GM13977 (cell line): Measurements from ENCODE around the gene NUDT15.

Experiments used
- DNase-seq: peaks from one replicate; pipeline ENCODE4 v3.0.0; 2012; ENCODE audit warnings: low spot score
- CTCF ChIP-seq: IDR thresholded peaks from 2 replicates; pipeline ENCODE4 v1.5.1; 2012; ENCODE audit warnings: mild to moderate bottlenecking, control low read depth; ENCODE audit not compliant: insufficient read depth; ENCODE audit errors: extremely low read depth, missing control alignments
- in situ Hi-C: fragments of 300-500 bp; cut with MboI; formaldehyde crosslinking; loops from one replicate; pipeline ENCODE4 v1.12.0; 2022; ENCODE audit warnings: low sequenced_read_pairs, low pct_unique_long_range_greater_than_20kb, mixed read lengths, inconsistent platforms; ENCODE audit not compliant: unreplicated experiment

NUDT15 gene

GRCh38 chr13:48037346-48038173 is at the start of gene NUDT15:
Gene NUDT15, plus strand, starts transcription at chr13:48037726. Its CDS starts 21 bp downstream, at chr13:48037747.
- DNase-seq, result peak; percentile 95
- TF ChIP-seq CTCF, result peak; percentile 99
- in situ Hi-C loops, result no loop called here

GRCh38 chr13:47990427-47990826 is 47.1 kb upstream of the NUDT15 start:
- in situ Hi-C loops, result no loop called here
- DNase-seq, result no peak
- TF ChIP-seq CTCF, result no peak

GRCh38 chr13:47990920-47991466 is 46.5 kb upstream of the NUDT15 start:
- no peak for DNase-seq
- no peak for TF ChIP-seq CTCF
- in situ Hi-C loops, result no loop called here

- no peak for TF ChIP-seq CTCF
- in situ Hi-C loops, result no loop called here
- DNase-seq, result no peak
Measured at GRCh38 chr13:47991859-47992258, 45.7 kb upstream of the NUDT15 start.

- DNase-seq, result no peak
- TF ChIP-seq CTCF, result no peak
- in situ Hi-C loops, result no loop called here
Measured at GRCh38 chr13:47997384-47997783, 40.1 kb upstream of the NUDT15 start.

GRCh38 chr13:47999973-48000372 is 37.6 kb upstream of the NUDT15 start:
- in situ Hi-C loops, result no loop called here
- TF ChIP-seq CTCF, result no peak
- DNase-seq, result no peak
